K562 (cell line): ENCODE measurements around the gene VGLL4. TPM values are rescaled to one million over a fixed set of nuclear protein-coding genes. Genes with fewer than 3 reads are reported as not detected.

Source experiments
- ATAC-seq: fragments of 200-7000 bp; cut with Tn5 transposase; 3 replicates; pipeline ENCODE4 v1.9.1; 2020; ENCODE audit warnings: moderate library complexity
- BruUV-seq: library from RNA; stranded (reverse); fragments of 400-500 nt; replicated peaks from 2 replicates; lab custom pipeline; 2021; lab: Mats Ljungman, UMichigan
- CTCF ChIA-PET: fragments of 300-600 bp; formaldehyde crosslinking; extraction: SDS; loops from one replicate; lab custom pipeline; 2021; ENCODE audit warnings: low intra/inter-chr PET ratio; lab: Yijun Ruan, JAX
- POLR2A ChIA-PET: fragments of 300-600, 350-650 bp; sonication (Branson Sonifier 250); formaldehyde crosslinking; extraction: SDS; loops from one replicate; lab custom pipeline; 2021; ENCODE audit warnings: antibody characterized with exemption, inconsistent platforms; lab: Yijun Ruan, JAX
- DNase-seq, 4 experiments: peaks; one replicate each; pipeline versions ENCODE4 v3.0.0 to v3.0.0-alpha.2; 2011 to 2018; ENCODE audit warnings: low spot score in 3 of 4, mixed read lengths in 3 of 4; ENCODE audit errors: extremely low read depth in 1 of 4
- FAIRE-seq: peaks from 2 replicates; lab custom pipeline; 2011; peaks lifted over from hg19 to GRCh38; lab: Jason Lieb, UNC
- H2AFZ ChIP-seq: 2 replicates; pipeline ENCODE4 v1.6.0; 2011; ENCODE audit warnings: low read depth, low read length, control low read depth, inconsistent platforms
- H3K27ac ChIP-seq: fragments of 200-600 bp; 3 replicates; pipeline ENCODE4 v1.8.0; 2011; ENCODE audit warnings: low read depth, mild to moderate bottlenecking, control low read depth, inconsistent platforms, low read length, moderate library complexity, mixed read lengths; ENCODE audit errors: extremely low read depth
- H3K27me3 ChIP-seq, 2 experiments: fragments of 300-600 bp in 1 of 2; 2 replicates in 1 of 2; 3 replicates in 1 of 2; pipeline versions ENCODE4 v1.6.0 to v1.8.0; 2011; ENCODE audit warnings: inconsistent platforms in 2 of 2, low read length in 2 of 2, mild to moderate bottlenecking in 1 of 2, mixed read lengths in 1 of 2, moderate library complexity in 1 of 2; ENCODE audit not compliant: control insufficient read depth in 2 of 2, insufficient read depth in 2 of 2
- H3K36me3 ChIP-seq: fragments of 300-600 bp; 3 replicates; pipeline ENCODE4 v1.8.0; 2011; ENCODE audit warnings: mild to moderate bottlenecking, low read length, inconsistent platforms; ENCODE audit not compliant: control insufficient read depth, insufficient read depth
- H3K4me1 ChIP-seq, 2 experiments: fragments of 200-600 bp in 1 of 2; replicated peaks in 1 of 2; 2 replicates in 1 of 2; 3 replicates in 1 of 2; pipeline versions ENCODE4 v1.5.1 to v1.8.0; 2011; ENCODE audit warnings: inconsistent platforms in 2 of 2, low read length in 2 of 2, mild to moderate bottlenecking in 1 of 2, mixed read lengths in 1 of 2, moderate library complexity in 1 of 2; ENCODE audit not compliant: control insufficient read depth in 2 of 2, insufficient read depth in 2 of 2
- H3K4me2 ChIP-seq: 2 replicates; pipeline ENCODE4 v1.6.1; 2011; ENCODE audit warnings: low read length, control low read depth, inconsistent platforms, mixed read lengths; ENCODE audit not compliant: insufficient read depth
- H3K4me3 ChIP-seq: fragments of 200-600 bp; sonication (generic), shearing (Covaris generic); 2 replicates; pipeline ENCODE4 v1.5.1; 2016; ENCODE audit warnings: control low read depth, inconsistent platforms
- H3K79me2 ChIP-seq: fragments of 200-600 bp; 3 replicates; pipeline ENCODE4 v1.8.0; 2011; ENCODE audit warnings: low read length, inconsistent platforms; ENCODE audit not compliant: control insufficient read depth, insufficient read depth
- H3K9ac ChIP-seq, 2 experiments: 2 replicates each; pipeline versions ENCODE4 v1.6.0 to v1.6.1; 2011; ENCODE audit warnings: low read depth in 2 of 2, low read length in 2 of 2, control low read depth in 1 of 2, inconsistent platforms in 1 of 2, mild to moderate bottlenecking in 1 of 2, mixed read lengths in 1 of 2; ENCODE audit not compliant: insufficient read depth in 1 of 2
- H3K9me1 ChIP-seq: one replicate; pipeline ENCODE4 v1.6.0; 2011; ENCODE audit warnings: inconsistent platforms, mild to moderate bottlenecking, low read length, moderate library complexity; ENCODE audit not compliant: control insufficient read depth, insufficient read depth
- H3K9me3 ChIP-seq: replicated peaks from 2 replicates; pipeline ENCODE4 v1.5.1; 2011; ENCODE audit warnings: low read depth, low read length, inconsistent platforms; ENCODE audit not compliant: control insufficient read depth, insufficient read depth
- H4K20me1 ChIP-seq: replicated peaks from 2 replicates; pipeline ENCODE4 v1.6.1; 2011; ENCODE audit warnings: low read length, inconsistent platforms, mixed read lengths; ENCODE audit not compliant: control insufficient read depth, insufficient read depth
- BCOR ChIP-seq: fragments of 450-650 bp; IDR thresholded peaks from 2 replicates; pipeline ENCODE4 v1.6.1; 2016
- CBFA2T3 ChIP-seq: fragments of 450-650 bp; IDR thresholded peaks from 2 replicates; pipeline ENCODE4 v1.6.1; 2017
- CC2D1A ChIP-seq: fragments of 450-650 bp; IDR thresholded peaks from 2 replicates; pipeline ENCODE4 v1.6.1; 2017; ENCODE audit warnings: mild to moderate bottlenecking
- DIDO1 ChIP-seq: fragments of 450-650 bp; IDR thresholded peaks from 2 replicates; pipeline ENCODE4 v1.6.1; 2016; ENCODE audit warnings: low read depth, missing biosample characterization, missing genetic modification characterization
- EWSR1 ChIP-seq: fragments of 450-650 bp; IDR thresholded peaks from 2 replicates; pipeline ENCODE4 v1.6.1; 2018; ENCODE audit warnings: borderline replicate concordance, mild to moderate bottlenecking, low read depth, moderate library complexity; ENCODE audit not compliant: partially characterized antibody
- FOXK2 ChIP-seq, 2 experiments: fragments of 450-650 bp; IDR thresholded peaks in 1 of 2; conservative IDR thresholded peaks in 1 of 2; 2 replicates each; pipeline ENCODE4 v1.6.1; 2016; ENCODE audit warnings: low read depth in 2 of 2, mild to moderate bottlenecking in 1 of 2
- JUN ChIP-seq, 2 experiments: sonication (generic) in 1 of 2; formaldehyde crosslinking in 1 of 2; IDR thresholded peaks; 2 replicates each; pipeline versions ENCODE4 v1.6.1 to v1.8.0; 2012 to 2022; ENCODE audit warnings: borderline replicate concordance in 2 of 2, mild to moderate bottlenecking in 2 of 2, improper control_type of control experiment in 1 of 2, low read depth in 1 of 2, low read length in 1 of 2, missing genetic modification reagents in 1 of 2
- NCOA4 ChIP-seq: fragments of 450-650 bp; IDR thresholded peaks from 2 replicates; pipeline ENCODE4 v1.6.1; 2018; ENCODE audit warnings: mild to moderate bottlenecking; ENCODE audit not compliant: partially characterized antibody
- NKRF ChIP-seq: fragments of 450-650 bp; IDR thresholded peaks from 2 replicates; pipeline ENCODE4 v1.6.1; 2016; ENCODE audit warnings: borderline replicate concordance
- USF2 ChIP-seq: sonication (generic); formaldehyde crosslinking; IDR thresholded peaks from 2 replicates; pipeline ENCODE4 v1.5.0; 2020; ENCODE audit warnings: missing genetic modification reagents
- VEZF1 ChIP-seq: fragments of 200-800 bp; sonication (Bioruptor generic); IDR thresholded peaks from 2 replicates; pipeline ENCODE4 v1.6.1; 2017; ENCODE audit warnings: missing genetic modification characterization, missing compliant biosample characterization
- ZBTB26 ChIP-seq: fragments of 450-650 bp; formaldehyde crosslinking; IDR thresholded peaks from 2 replicates; pipeline ENCODE4 v1.4.0; 2022; ENCODE audit warnings: missing genetic modification characterization
- ZNF239 ChIP-seq: fragments of 250-450 bp; sonication (Bioruptor Pico); IDR thresholded peaks from 2 replicates; pipeline ENCODE4 v1.4.0; 2020; ENCODE audit warnings: mild to moderate bottlenecking
- ZNF778 ChIP-seq: fragments of 450-650 bp; formaldehyde crosslinking; IDR thresholded peaks from 2 replicates; pipeline ENCODE4 v1.4.0; 2020; ENCODE audit warnings: mild to moderate bottlenecking, moderate library complexity
- WGBS: fragments of 100-300 bp; shearing (Covaris generic); methylation state at CpG from one replicate; pipeline ENCODE4 v1.1.6; 2016; ENCODE audit warnings: low coverage, mixed read lengths; ENCODE audit not compliant: insufficient coverage; ENCODE audit errors: missing lambda C conversion rate; 5-methylcytosine and 5-hydroxymethylcytosine counted together
- in situ Hi-C: fragments of 300-500 bp; cut with MboI; formaldehyde crosslinking; loops from 4 replicates; pipeline ENCODE4 v1.15.0; 2018; ENCODE audit warnings: inconsistent platforms, mixed read lengths
- intact Hi-C: fragments of 100-400 bp; cut with micrococcal nuclease; formaldehyde crosslinking; loops from 2 replicates; pipeline ENCODE4 v1.14.2; 2022
- polyA plus RNA-seq, 8 experiments: library from polyadenylated mRNA; depleted of rRNA in 4 of 8; stranded (reverse) in 5 of 8; unstranded in 3 of 8; fragments of >200 nt; fragmentation: Nextera tagmentation in 2 of 8; fragmentation: Illumina TruSeq in 1 of 8; extraction: Ambion mirVana in 2 of 8; extraction: Trizol in 1 of 8; gene quantifications; 2 replicates each; pipeline versions ENCODE4 v1.2.1 to v1.2.3, GENCODE V29; 2011 to 2014; ENCODE audit warnings: inconsistent platforms in 1 of 8, missing spikeins in 1 of 8
- total RNA-seq, 7 experiments: library from RNA; depleted of rRNA in 6 of 7; stranded (reverse); fragments of >200 nt in 6 of 7; fragmentation: Illumina TruSeq in 2 of 7; extraction: Trizol in 2 of 7; gene quantifications; 2 replicates each; pipeline versions ENCODE4 v1.2.1 to v1.2.3, GENCODE V29; 2011 to 2021; ENCODE audit warnings: low replicate concordance in 1 of 7

VGLL4 gene
- total and polyA plus RNA-seq, 9 of the 15 experiments (the other 6 are each of a cell fraction or from before 2014, with no cell fraction given): 0.27 to 10.9 (median 8.6) TPM

- TF ChIP-seq ZBTB26 (CRISPR knock-in tag): no peak
- TF ChIP-seq, all 486 proteins: peak for 4
These were observed 38.3 kb downstream of the VGLL4 start (continued) for GRCh38 chr3:11605398-11605797.

DNA sequence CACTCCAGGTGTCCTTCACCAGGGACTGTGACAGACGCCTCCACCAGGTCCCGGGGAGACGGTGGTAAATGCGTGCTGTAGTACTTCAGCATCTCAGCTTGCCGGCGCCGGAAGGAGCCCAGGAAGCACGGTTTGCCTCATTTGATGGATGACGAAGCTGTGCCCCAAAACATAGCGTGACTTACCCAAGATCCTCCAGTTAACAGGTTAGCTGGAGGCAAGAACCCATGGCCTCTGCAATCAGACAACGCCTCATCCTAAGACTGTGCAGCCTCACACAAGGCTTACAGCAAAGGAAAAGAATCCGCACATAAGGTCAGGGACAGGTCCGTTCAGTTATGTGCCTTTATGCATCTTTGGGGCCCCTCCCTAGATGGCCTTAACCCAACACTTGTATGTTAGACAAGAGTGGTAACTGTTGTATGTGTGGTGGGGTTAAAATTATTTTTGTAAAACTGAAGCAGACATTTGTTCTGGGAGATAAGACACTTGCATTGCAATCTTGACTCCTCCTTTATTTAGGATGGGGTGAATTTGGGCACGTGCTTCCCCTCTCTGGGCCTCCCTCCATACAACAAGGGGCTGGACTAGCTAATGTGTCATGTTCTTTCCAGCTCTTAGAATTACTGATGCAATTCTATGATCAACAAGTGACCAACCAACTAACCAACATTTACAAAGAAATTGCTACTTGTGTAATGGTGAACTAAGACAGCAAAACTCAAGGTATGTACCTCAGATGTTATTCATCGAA, 39.4 kb downstream of the VGLL4 start:
- WGBS: 32% methylated on average over 14 of the region's 15 CpGs
- H3K27ac ChIP-seq: peak overlapping the region; percentile 49; the same call in 1 of the 3 replicates
- no peaks in the 10 kb centered on the region for H3K9me3 ChIP-seq
- H4K20me1 ChIP-seq: no peaks in the 10 kb centered on the region
- peak; percentile 43 to 62 (median 60) for DNase-seq
- peak; percentile 15 for FAIRE-seq
- intact Hi-C loops (no loop called here), in situ Hi-C loops (no loop called here)
- peak overlapping the region; percentile 11; the same call in 1 of the 2 replicates for H2AFZ ChIP-seq
- no peak overlapping the region for H3K9ac ChIP-seq
- ChIA-PET CTCF (no interaction called here), POLR2A (no interaction called here)
- no peaks in the 10 kb centered on the region for H3K9me1 ChIP-seq
- no TSS peak for BruUV-seq
- H3K4me1 ChIP-seq: peaks cover 8 to 13% of the 10 kb centered on the region in 2 experiments; a peak in 4 of 5 replicates
- H3K4me3 ChIP-seq: no peak overlapping the region
- peak overlapping the region; percentile 13; the same call in 1 of the 2 replicates for H3K4me2 ChIP-seq
- peaks cover 13% of the 10 kb centered on the region for H3K79me2 ChIP-seq
- H3K27me3 ChIP-seq: no peaks in the 10 kb centered on the region
- peak; percentile 82 for ATAC-seq
- peaks cover 5% of the 10 kb centered on the region; the same call in 2 of the 3 replicates for H3K36me3 ChIP-seq
- no peak for TF ChIP-seq ZNF778 (CRISPR knock-in tag)
- no peak for TF ChIP-seq JUN (IDR thresholded peaks at IDR 0.05; ENCODE audit: borderline replicate concordance, low read depth, low read length)
- TF ChIP-seq JUN (CRISPR knock-in tag; IDR thresholded peaks at IDR 0.05; ENCODE audit: borderline replicate concordance): no peak
- no peak for TF ChIP-seq EWSR1
- TF ChIP-seq CBFA2T3: peak; percentile 42; the same call in 1 of the 2 replicates
- TF ChIP-seq NCOA4: no peak
- TF ChIP-seq FOXK2 (conservative IDR thresholded peaks at IDR 0.05 in 1 of 2, IDR thresholded peaks at IDR 0.05 in 1 of 2; ENCODE audit: low read depth in 2 of 2): no peak
- no peak for TF ChIP-seq CC2D1A
- no peak for TF ChIP-seq BCOR
- TF ChIP-seq ZNF239: no peak
- no peak for TF ChIP-seq NKRF
- TF ChIP-seq DIDO1 (tag): no peak
- TF ChIP-seq USF2 (CRISPR knock-in tag): no peak
- peak; percentile 34; the same call in 1 of the 2 replicates for TF ChIP-seq VEZF1
